ENCODE results near the gene KRT6A. TPM values are rescaled to one million over a fixed set of nuclear protein-coding genes. Genes with fewer than 3 reads are reported as not detected.

Gene KRT6A
- total and polyA plus RNA-seq, 9 of the 15 experiments (the other 6 are each of a cell fraction or from before 2014, with no cell fraction given): 0.26 TPM; not detected in 8

- TF ChIP-seq NR2C1 (IDR thresholded peaks at IDR 0.05) (no peak), NR2C1 (tag; IDR thresholded peaks at IDR 0.05) (peak; percentile 61; the same call in 1 of the 2 replicates), MCM5 (IDR thresholded peaks at IDR 0.05; ENCODE audit: low read depth) (no peak), RBM25 (IDR thresholded peaks at IDR 0.05; ENCODE audit: low read depth, low read length, severe bottlenecking) (no peak), SMAD4 (CRISPR knock-in tag; conservative IDR thresholded peaks at IDR 0.05) (no peak), GTF2B (IDR thresholded peaks at IDR 0.05; ENCODE audit: extremely low read depth, insufficient read length) (no peak), NEUROD1 (IDR thresholded peaks at IDR 0.05; ENCODE audit: borderline replicate concordance, low read depth, low read length, partially characterized antibody) (no peak), CREB5 (CRISPR knock-in tag; IDR thresholded peaks at IDR 0.05) (no peak), NR2C2 (CRISPR knock-in tag; IDR thresholded peaks at IDR 0.05) (no peak), NR2C2 (tag; IDR thresholded peaks at IDR 0.05) (peak; percentile 47; the same call in 1 of the 2 replicates), GABPA (tag; conservative IDR thresholded peaks at IDR 0.05; ENCODE audit: low read depth) (no peak), SMAD3 (CRISPR knock-in tag; conservative IDR thresholded peaks at IDR 0.05) (no peak), ZNF184 (CRISPR knock-in tag; IDR thresholded peaks at IDR 0.05) (no peak), FOSL1 (tag; conservative IDR thresholded peaks at IDR 0.05) (peak; percentile 62; the same call in 1 of the 2 replicates), ATF3 (IDR thresholded peaks at IDR 0.05) (peak; percentile 58; the same call in 1 of the 2 replicates), ATF3 (CRISPR knock-in tag; conservative IDR thresholded peaks at IDR 0.05) (no peak), MYC (IDR thresholded peaks at IDR 0.05; ENCODE audit: low read depth, low read length) (no peak), MYC (CRISPR knock-in tag; IDR thresholded peaks at IDR 0.05; ENCODE audit: borderline replicate concordance, low read depth) (no peak)
These were observed 28.1 kb upstream of the KRT6A start (continued) for GRCh38 chr12:52521175-52521567.
